ENCODE results near the gene FAS.
"Not testable (repeated sequence)": the region's sequence is repeated elsewhere in the genome, so short reads cannot be mapped to it uniquely, and the experiment has no call there.

Gene FAS

DNA sequence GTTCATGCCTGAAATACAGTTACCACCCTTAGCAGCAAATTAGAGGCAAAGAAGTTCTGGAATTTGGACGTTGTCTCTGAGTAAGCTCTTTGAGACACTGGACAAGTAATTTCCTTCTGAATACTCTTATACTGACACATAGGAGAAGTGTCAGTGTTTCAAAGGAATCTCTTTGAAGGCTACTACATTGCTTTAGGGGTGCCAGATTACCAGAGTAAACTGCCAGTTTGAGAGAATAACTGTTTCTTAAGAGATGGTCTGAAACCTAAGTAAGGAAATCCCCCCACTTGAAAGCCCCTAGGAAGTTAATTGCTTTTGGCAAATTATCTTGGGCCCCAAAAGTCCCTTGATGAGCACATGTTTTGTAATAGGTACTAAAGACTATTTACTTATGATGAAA, 3.4 kb downstream of the FAS start:
- no peak for DNase-seq

DNA sequence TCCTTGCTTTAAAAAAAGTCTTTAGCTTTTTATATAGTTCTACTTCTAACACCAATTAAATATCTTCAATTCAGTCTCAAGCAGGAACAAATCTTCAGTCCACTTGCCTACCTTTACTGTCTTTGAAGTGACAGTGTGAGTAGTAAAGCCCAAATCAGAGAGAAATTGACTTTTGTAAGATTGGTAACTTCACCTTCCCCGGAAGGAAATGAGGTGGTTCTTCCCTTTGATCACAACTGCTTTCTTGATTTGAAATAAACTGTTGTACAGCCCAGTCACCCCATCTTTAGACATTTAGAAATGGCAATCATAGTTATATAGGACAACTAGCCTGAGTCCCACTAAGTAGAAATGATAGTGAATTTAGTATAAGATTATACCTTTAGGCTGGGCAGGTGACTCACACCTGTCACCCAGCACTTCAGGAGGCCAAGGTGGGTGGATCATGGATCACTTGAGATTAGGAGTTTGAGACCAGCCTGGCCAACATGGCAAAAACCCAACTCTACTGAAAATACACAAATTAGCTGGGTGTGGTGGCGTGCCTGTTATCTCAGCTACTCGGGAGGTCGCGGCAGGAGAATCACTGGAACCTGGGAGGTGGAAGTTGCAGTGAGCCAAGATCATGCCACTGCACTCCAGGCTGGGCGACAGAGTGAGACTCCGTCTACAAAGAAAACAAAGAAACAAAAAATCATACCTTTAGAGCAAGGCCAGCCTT, 4.7 kb downstream of the FAS start:
- no peak for DNase-seq

DNA sequence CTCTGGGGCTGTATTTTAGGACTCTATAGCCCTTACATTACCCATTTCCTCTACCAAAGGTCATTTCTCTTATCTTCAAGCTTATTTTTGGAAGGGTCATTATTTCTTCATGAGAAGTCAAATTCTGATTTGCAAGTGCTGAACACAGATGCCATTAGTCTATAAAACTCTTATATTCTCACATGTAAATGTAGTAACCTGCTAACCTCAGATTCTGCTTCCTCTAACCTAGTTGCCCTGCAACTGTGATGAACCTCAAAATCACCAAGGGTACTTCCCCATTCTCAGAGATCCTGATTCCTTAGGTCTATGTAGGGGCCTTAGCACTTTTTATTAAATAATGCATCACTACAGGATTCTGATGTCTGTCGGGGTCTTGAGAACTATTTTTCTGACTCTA, 6.3 kb downstream of the FAS start:
- DNase-seq: peak in 1 of 2 donors; percentile 72

DNA sequence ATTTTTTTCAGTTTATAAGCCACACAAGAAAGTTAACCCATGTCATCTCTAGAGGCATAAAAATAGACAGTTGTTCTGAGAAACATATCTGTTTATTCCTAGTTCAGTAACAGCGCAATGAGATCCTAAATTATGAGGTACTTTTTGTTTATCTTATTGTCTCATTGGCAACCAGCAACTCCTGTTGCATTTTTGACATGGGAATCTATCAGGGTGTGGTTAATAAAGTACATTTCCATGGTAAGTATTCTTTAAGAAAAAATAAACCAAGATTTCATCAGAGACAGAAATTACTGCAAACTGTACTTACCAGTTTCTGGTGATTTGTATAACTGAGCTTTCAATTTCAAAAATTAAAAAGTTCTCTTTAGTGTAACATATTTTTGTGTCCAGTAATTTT, 9.0 kb downstream of the FAS start:
- no peak for DNase-seq

DNA sequence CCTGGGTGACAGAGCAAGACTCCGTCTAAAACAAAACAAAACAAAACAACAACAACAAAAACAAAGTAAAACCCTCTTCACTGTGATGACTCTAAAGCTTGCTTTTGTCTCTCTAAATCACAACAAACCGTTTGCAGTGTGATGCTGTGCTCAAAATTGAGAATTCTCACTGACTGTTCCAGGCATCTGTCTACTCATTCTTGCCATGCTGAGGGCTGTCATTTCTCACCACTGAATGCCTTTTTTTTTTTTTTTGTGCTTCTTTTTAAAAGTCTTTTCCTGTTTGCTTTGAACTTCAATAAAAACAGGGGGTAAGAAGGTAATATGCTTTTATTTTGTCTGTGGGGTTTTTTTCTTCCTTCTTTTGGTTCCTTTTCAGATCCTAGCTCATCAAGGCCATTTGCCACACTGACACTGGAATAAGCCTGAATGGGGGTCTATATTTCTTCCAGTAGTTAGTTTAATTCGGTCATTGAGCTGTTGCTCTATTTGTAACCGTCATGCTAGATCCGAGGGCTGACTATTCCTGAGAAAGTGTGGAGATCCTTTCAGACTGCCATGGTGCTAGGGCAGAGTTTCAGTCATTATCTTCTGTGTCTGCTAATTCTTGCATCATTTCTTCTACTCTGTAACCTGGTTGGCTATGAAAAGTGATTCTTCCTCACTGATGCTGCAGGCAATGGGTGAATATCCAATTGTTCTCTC, 10.6 kb downstream of the FAS start:
- DNase-seq: no peak

DNA sequence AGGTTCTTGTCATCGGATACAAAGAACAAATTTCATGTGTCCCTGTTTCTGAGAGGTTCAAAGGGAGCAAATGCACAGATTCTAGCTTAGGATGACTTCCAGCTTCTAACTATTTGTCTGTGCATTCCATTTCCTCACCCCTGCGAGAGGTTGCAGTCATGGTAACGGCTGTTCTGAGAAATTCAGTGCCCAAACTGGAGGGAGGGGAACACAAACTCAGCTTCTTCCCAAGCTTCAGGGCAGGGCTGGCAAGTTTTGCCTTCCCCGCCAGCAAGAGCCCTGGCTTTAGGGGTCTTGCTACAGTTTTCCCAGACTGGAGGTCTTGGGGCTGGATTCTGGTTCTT, 11.1 kb downstream of the FAS start:
- no peak for DNase-seq

DNA sequence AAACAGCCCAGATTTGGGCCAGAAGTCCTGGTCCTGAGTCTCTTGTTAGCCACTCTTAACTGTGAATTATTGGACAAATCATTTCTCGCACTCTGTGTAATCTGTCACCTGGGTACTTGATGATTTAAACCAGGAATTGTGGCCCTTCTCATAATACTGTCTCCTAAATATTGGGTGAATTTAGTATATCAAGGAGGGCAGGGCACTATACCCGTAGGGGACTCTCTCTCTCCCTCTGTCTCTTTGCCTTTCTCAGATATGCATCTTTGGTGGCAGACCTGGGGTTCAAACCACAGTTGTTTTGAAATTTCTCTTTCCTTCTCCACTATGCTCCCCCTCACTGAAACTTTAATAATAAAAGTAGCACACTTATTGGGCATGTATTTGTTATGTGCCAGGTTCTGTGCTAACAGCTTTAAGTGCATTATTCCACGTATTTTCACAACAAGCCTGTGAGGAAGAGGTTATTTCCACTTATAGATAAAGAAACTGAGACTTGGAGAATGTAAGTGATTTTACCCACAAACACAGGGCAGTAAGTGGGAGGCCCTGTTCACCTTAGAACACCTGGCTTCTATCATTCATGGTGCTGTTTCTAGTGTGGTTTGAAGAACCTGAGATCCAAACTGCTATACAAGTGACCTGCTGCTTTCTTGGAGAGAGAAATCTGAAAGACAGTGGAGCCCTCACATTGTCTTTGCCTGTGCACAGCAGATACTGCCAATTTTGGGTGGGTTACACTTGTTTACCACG, 11.8 kb downstream of the FAS start:
- no peak for DNase-seq

DNA sequence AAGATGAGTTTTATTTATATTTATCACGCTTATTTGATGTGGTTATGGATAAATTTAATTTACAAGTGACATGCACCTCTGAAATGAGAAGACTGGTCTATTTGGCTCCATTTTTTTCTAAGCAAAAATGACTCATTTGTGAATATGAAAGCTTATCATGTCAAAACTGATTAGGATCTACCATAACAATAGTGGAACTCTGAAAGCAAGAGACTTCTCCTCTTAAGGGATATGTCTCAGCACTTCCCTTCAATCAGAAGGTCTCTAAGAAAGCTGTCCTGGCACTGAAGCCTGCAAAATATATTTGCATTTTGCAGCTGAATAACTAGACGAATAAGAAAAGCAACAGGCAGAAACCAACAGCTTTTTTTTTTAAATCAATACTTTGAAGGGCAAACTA, 12.7 kb downstream of the FAS start:
- DNase-seq: peak in 1 of 2 donors; percentile 77

DNA sequence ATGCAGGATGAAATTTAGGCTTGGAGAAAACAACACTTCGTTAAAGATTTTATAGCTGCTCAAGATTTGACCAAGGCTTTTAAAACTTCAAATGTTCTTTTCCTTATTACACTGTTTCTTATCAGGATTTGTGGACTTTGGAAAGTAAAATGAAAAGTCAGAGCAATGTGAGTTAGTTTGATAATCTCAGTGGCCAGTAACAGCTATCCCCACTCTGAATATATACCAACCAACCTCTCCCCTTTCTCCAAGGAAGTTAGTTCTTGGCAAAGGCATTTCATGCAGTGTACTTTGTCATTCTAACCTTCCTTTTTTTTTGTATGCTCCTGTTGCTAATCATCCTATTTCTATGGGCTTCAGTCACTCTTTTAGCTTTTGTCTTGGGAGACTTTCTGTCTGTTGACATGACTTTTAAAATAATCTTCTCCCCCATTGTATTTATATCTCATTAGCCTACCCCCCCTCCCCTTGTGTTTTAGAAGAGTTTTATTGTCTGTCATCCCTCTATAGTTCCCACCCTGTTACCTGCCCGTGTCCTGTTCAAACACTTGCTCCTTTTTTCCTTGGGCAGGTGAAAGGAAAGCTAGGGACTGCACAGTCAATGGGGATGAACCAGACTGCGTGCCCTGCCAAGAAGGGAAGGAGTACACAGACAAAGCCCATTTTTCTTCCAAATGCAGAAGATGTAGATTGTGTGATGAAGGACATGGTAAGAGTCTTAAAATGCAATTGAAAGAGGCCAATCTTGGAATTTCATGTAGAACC, 16.7 kb downstream of the FAS start:
- no peak for DNase-seq

DNA sequence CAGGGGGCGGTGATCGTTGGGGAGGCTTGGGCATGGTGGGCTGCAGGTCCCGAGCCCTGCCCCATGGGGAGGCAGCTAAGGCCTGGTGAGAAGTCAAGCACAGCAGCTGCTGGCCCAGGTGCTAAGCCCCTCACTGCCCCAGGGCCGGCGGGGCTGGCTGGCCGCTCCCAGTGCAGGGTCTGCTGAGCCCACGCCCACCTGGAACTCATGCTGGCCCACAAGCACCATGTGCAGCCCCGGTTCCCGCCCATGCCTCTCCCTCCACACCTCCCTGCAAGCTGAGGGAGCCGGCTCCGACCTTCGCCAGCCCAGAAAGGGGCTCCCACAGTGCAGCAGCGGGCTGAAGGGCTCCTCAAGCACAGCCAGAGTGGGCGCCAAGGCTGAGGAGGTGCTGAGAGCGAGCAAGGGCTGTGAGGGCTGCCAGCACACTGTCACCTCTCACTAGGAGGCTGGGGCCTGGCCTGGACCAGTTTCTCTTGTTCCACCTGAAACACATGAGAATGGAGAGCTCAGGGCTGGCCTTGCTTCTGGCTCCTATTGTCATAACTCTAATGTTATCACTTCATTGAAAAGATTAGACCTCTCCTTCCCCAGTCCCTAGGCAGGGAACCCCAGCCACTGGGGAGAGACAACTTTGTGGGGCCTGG, 28.2 kb downstream of the FAS start:
- DNase-seq: not testable (repeated sequence)

DNA sequence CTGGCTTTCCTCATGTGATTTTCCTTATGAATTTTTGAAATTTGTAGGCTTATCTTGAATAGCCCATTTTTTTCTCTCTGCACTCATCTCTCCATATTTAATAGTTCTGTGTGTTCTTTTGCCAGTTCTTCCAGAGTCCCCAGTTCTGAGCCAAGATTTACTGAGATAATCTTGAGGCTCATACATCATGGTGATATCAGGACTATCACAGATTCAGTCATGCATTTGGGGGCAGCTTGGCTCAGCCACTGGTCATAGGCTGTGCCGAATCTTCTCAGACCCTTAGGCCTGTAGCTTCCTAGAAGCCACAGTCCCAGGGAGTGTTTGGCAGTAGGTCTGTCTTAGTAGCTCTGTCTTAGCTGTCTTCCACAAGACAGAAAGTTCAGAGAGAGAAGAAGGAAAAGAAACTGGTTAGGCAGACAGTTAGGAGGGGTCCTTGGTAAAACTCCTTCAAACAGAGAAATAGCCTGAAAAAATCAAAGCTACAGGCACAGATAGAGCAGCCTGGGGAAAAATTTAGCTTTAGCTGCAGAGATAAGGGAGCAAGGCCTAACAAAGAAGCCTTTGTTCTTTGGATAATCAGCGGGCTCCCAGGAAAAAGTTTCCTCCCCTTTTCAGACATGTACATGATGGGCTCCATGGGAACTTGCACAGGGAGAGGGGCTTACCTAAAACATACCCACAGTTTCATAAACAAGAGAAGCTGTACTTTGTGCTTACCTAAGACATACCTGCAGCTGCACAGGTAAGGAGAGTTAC, 29.1 kb downstream of the FAS start:
- no peak for DNase-seq

DNA sequence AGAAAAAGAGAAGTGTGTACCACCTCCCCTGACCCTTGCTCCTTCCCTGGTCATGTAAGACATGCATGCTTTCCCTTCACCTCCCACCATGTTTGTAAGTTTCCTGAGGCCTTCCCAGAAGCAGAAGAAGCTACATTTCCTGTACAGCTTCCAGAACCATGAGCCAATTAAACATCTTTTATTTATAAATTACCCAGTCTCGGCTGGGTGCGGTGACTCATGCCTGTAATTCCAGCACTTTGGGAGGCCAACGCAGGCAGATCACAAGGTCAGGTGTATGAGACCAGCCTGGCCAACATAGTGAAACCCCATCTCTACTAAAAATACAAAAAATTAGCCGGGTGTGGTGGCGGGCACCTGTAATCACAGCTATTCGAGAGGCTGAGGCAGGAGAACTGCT, 30.9 kb downstream of the FAS start:
- DNase-seq: not testable (repeated sequence)

DNA sequence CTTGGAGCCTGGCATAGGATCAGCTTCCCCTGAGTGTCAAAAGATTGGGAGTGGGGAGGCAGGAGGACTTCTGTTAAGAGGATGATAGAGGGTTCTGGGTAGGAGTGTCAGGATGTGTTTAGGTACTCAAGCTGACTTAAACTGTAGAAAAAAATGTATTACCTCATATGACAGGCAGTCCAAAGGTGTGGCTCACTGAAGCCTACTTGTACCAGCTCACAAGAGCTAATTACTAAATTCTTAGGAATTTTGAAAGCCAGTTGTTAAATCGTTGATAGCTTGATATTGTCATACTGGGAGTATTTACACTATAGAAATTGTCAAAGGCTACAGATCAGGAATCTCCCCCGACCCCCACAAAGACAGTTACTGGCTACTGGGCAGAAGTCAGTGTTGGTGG, 32.1 kb downstream of the FAS start:
- no peak for DNase-seq

DNA sequence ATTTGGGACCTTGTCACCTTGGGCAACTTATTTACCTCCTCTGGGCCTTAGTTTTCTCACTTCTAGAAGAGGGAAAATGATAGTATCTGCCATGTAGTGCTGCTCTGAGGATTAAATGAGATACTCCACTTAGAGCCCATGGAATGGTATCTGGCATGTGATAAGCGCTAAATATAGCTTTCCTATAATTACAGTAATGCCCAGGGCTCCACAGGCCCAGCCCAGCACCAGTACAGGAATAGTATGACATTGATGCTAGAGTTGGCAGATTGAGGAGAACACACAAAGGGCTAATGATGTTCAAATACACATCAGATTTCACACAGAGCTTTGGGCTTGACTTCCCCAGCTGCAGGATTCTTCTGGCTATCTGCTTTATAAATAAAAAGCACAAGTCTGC, 34.9 kb downstream of the FAS start:
- DNase-seq: no peak

DNA sequence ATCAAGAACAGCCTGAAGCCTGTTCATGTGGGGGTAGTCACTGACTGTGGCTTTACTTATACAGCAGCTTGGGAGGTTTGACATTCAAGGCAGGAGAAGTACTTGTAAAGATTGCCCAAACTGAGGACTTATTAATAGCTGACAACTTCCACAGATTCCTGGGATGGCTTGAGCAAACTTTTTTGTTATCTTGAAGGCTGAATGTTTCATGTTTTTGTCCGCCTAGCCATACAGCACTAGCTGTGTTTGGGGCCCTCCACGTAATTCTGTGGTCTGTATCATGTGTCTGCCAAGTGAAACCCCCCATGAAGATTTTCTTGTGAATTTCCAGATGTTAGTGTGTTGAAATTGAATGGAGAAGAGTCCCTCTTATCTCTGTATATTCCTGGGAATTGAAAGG, 38.6 kb downstream of the FAS start:
- no peak for DNase-seq

DNA sequence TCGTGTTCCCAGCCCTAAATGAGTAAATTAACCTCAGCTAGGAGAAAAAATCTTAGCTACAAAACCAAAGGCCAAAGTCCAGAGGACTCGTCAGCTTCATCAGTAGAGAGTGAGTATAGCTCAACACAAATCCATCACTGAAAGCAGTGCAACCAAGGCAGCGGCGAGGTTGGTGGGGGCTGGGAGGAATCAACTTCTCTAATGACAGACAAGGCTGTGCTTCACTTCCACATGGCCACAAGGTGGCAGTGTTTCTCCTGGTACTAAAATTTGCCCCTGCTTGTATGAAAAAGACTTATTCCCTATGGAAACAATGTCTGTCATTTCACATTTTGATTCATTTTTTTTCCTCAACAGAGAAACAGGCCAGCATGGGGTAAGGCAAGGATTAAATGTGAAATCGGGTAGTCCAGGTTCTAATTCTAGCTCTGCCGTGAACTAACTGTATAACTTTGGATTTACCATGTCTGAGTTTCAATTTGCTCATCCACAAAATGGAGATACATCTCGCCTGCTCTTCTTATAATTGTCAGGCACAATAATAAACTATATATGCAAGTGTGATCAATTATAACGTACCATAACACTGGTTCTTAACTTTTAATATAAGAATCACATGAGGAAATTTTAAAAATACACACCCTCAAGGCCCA, 39.3 kb downstream of the FAS start:
- DNase-seq: peak; percentile 10 to 70

DNA sequence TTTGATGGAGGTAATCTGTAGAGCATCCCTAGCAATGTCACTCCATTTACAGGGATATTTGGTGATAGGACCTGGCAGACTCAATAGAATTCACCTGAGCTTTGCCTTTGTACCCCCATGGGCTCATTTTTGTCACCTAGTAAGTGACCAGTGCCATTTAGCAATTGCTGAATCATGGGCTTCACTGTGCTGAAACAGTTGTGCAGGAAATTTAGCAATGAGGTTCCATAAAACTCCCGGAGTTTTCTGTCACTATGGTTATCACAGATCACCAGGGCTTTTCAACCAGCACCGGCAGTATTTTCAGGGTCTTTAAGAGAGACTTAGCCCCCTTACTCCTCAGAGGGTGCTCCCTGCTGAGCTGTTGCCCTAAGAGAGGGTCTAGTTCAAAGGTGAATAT, 40.2 kb downstream of the FAS start:
- no peak for DNase-seq

DNA sequence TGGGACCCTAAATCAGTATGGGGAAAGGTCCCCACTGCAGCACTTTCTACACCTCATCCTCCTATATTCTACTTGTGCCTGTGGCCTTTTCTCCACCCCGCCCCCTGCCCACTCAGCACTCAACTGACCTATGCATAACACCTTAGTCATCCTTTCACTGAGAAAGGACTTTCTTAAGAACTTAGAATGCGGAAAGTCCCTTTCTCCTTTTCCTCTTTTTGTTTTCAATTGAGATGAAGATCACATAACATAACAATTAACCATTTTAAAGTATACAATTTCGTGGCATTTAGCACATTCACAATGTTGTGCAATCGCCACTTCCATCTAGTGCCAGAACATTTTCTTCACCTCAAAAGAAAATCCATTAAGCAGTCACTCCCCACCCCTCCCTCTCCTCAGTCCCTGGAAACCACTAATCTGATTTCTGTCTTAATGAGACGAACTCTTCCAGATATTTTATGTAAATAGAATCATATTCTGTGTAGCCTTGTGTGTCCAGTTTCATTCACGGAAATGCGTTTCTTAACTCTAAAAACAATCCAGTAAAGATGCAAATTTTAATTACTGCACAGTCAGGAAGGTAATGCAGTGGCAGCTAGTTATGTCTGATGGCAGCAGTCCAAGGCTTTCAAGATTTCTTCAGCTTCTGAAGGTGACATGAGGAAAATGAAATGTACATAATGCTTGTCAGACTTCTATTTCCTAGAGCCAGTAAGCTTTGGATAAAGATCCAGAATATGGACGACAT, 41.7 kb downstream of the FAS start:
- peak; percentile 26 to 29 for DNase-seq

DNA sequence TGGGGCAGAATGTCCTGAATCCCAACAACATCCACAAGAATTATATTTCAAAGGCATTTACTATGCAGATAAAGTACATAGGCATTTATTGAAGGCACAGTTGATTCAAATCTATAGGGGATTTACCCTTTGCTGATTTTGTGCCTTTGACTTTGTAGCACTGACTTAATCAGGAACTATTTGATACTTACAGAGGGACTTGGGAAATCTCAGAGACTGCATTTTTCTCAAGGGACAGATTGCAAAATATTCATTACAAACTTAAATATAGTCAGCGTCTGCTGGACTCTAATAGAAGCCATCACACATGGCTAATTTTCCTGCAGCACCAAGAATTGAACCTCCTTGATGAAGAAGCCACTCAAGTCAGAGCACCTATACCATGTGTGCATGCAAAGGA, 44.9 kb downstream of the FAS start:
- DNase-seq: no peak

DNA sequence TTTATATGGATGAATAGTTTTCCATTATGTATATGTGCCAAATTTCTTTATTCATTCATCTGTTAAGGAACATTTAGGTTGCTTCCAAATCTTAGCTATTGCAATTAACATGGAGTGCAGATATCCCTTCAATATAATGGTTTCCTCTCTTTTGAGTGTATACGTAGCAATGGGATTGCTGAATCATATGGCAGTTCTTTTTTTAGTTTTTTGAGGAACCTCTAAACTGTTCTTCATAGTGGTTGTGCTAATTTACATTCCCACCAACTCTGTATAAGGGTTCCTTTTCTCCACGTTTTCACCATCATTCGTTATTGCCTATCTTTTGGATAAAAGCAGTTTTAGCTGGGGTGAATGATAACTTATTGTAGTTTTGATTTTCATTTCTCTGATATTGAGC, 46.5 kb downstream of the FAS start:
- DNase-seq: peak in 1 of 2 donors; percentile 62

DNA sequence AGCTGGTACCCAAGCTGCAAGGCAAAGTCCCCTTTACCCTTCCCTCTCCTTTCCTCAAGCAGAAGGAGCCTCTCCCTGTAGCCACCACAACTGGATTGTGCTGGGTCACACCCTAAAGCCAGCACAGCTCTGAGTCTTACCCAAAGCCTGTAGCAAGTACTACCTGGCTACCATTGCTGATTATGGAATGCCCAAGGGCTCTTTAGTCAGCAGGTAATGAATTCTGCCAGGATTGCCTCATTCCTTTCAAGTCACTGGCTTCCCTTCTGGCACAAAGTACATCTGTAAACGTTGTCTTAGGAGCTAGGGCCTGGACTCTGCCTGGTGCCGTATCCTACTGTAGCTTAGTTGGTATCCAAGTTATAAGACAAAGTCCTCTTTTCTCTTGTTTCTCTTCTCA, 52.0 kb downstream of the FAS start:
- DNase-seq: no peak

Data from bone marrow (tissue), 2 donors.